Left kidney (tissue), 2 donors: ENCODE measurements around the gene SERPINE1. TPM values are rescaled to one million over a fixed set of nuclear protein-coding genes. Genes with fewer than 3 reads are reported as not detected.
A peak's percentile ranks its signal among the peaks of the same experiment; 100 is the strongest.
"Not testable (repeated sequence)": the region's sequence is repeated elsewhere in the genome, so short reads cannot be mapped to it uniquely, and the experiment has no call there.

Experiments
- DNase-seq: peaks from one replicate; pipeline ENCODE4 v3.0.0-alpha.2; 2013
- polyA plus RNA-seq: library from polyadenylated mRNA; unstranded; fragments of 120-200 nt; gene quantifications from one replicate; pipeline ENCODE4 v1.2.1, GENCODE V29; 2013; ENCODE audit not compliant: insufficient read length

Gene SERPINE1
- polyA plus RNA-seq, 1 donor = 1.1 TPM

- DNase-seq = no peak
Observed at GRCh38 chr7:101122933-101123702, 3.8 kb upstream of the SERPINE1 start.

- no peak for DNase-seq
Observed at GRCh38 chr7:101123703-101124068, 3.2 kb upstream of the SERPINE1 start.

- DNase-seq = no peak
Observed at GRCh38 chr7:101124376-101125056, 2.4 kb upstream of the SERPINE1 start.

GRCh38 chr7:101125989-101126650 is 784 bp upstream of the SERPINE1 start:
- no peak for DNase-seq

- no peak for DNase-seq
Observed at GRCh38 chr7:101127460-101128039, 646 bp downstream of the SERPINE1 start.

- no peak for DNase-seq
Observed at GRCh38 chr7:101128040-101128834, 1.3 kb downstream of the SERPINE1 start.

- DNase-seq = no peak
Observed at GRCh38 chr7:101129603-101130117, 2.8 kb downstream of the SERPINE1 start.

GRCh38 chr7:101132626-101133600 is 6.0 kb downstream of the SERPINE1 start:
- DNase-seq = not testable (repeated sequence)

GRCh38 chr7:101133621-101134398 is 6.9 kb downstream of the SERPINE1 start:
- no peak for DNase-seq

GRCh38 chr7:101134399-101134980 is 7.6 kb downstream of the SERPINE1 start:
- DNase-seq = no peak

GRCh38 chr7:101137651-101138212 is 10.8 kb downstream of the SERPINE1 start:
- no peak for DNase-seq

GRCh38 chr7:101138213-101138870 is 11.4 kb downstream of the SERPINE1 start:
- no peak for DNase-seq

- no peak for DNase-seq
Observed at GRCh38 chr7:101140339-101140699, 13.4 kb downstream of the SERPINE1 start.

- no peak for DNase-seq
Observed at GRCh38 chr7:101140746-101141382, 14.0 kb downstream of the SERPINE1 start.

GRCh38 chr7:101151908-101152651 is 25.2 kb downstream of the SERPINE1 start:
- DNase-seq = no peak

GRCh38 chr7:101153969-101154692 is 27.2 kb downstream of the SERPINE1 start, which contains the start of gene AP1S1:
Gene AP1S1 (plus strand): TSS chr7:101154476. CDS start chr7:101154515, 39 bp downstream.
- DNase-seq = peak; percentile 94
